Measurements from ENCODE around the gene DSP.

The DSP gene

DNA sequence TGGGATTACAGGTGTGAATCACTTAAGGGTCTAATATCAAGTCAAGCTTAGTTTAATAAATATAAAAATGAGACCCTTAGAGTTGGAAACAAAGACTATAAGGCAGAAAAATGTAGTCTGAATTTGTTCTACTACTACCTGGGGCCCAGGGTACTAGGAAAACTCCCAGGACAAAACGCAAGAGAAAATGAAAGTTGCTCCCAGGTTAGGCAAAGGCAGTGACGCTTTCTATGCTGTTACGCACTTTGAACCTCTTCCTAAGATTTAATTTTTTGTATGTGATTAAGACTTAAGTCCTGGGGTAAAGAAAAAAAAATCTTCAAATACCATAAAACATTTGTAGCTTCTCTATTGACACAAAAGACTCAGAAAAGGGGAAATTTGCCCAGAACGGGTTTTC lies 17.3 kb downstream of the DSP start:
- Mint-ChIP-seq H3K27ac (no peak overlapping the region), H3K9me3 (no peaks in the 10 kb centered on the region), H3K27me3 (ENCODE audit: low read depth) (peaks cover 3% of the 10 kb centered on the region), H3K36me3 (ENCODE audit: low read depth) (peaks cover 45% of the 10 kb centered on the region), H3K4me3 (no peak overlapping the region), H3K4me1 (peaks cover 5% of the 10 kb centered on the region)
- TF ChIP-seq, protein P1, sequence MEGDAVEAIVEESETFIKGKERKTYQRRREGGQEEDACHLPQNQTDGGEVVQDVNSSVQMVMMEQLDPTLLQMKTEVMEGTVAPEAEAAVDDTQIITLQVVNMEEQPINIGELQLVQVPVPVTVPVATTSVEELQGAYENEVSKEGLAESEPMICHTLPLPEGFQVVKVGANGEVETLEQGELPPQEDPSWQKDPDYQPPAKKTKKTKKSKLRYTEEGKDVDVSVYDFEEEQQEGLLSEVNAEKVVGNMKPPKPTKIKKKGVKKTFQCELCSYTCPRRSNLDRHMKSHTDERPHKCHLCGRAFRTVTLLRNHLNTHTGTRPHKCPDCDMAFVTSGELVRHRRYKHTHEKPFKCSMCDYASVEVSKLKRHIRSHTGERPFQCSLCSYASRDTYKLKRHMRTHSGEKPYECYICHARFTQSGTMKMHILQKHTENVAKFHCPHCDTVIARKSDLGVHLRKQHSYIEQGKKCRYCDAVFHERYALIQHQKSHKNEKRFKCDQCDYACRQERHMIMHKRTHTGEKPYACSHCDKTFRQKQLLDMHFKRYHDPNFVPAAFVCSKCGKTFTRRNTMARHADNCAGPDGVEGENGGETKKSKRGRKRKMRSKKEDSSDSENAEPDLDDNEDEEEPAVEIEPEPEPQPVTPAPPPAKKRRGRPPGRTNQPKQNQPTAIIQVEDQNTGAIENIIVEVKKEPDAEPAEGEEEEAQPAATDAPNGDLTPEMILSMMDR (IDR thresholded peaks at IDR 0.05; ENCODE audit: unreplicated experiment in 3 of 3), result no peak

DNA sequence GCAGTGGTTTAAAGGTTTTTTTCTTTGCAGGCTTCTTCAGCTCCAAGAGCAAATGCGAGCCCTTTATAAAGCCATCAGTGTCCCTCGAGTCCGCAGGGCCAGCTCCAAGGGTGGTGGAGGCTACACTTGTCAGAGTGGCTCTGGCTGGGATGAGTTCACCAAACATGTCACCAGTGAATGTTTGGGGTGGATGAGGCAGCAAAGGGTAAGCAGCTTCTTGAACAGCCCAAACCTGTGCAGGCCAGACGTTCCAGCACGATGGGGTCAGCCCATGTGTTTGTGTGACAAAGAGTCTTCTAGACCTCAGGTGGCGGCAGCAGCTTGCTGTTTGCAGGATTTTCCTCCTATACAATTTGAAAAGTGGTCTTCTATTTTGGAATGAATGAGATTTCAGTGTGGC lies 17.7 kb downstream of the DSP start:
- no peaks in the 10 kb centered on the region for H3K9me3 Mint-ChIP-seq
- H3K36me3 Mint-ChIP-seq (ENCODE audit: low read depth), result peaks cover 45% of the 10 kb centered on the region
- H3K27ac Mint-ChIP-seq, result no peak overlapping the region
- peaks cover 3% of the 10 kb centered on the region for H3K27me3 Mint-ChIP-seq (ENCODE audit: low read depth)
- peaks cover 5% of the 10 kb centered on the region for H3K4me1 Mint-ChIP-seq
- TF ChIP-seq, protein P1 (IDR thresholded peaks at IDR 0.05; ENCODE audit: unreplicated experiment in 3 of 3), result no peak
- no peak overlapping the region for H3K4me3 Mint-ChIP-seq

DNA sequence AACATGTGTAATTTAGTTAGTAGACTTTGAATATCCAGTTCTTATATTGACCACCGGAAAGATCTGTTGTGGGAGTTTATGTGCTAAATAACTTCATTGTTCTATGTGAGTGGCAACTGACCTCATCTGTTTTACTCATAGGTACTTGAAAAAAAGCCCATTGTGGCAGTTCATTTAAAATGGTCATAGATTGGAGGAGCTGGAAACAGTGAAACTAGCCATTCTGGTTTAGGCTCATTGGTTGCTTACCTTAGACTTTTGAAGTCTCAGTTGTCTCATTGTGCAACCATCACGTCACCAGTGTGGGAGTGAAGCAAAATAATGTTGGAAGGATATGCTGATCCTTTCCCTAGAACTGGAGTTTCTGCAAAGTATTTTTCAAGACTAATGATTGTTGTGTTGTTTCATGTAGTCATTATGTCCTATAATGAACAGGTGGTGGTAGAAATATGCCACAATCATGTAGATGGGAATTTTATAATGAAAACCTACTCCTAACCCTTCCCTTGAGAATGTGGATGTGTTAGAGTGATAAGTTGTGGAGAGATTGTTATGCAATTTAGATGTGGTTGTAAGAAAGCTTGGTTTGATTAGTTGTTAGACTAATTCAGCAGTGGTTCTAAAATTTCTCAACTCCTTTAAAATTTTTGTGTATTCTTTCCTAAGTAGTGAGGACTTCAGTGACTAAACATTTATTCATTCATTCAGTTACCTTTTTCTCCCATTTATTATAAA lies 18.3 kb downstream of the DSP start:
- Mint-ChIP-seq H3K4me1 (peaks cover 5% of the 10 kb centered on the region), H3K9me3 (no peaks in the 10 kb centered on the region), H3K27ac (no peak overlapping the region), H3K4me3 (no peak overlapping the region), H3K36me3 (ENCODE audit: low read depth) (peaks cover 47% of the 10 kb centered on the region), H3K27me3 (ENCODE audit: low read depth) (peaks cover 3% of the 10 kb centered on the region)
- TF ChIP-seq, protein P1 (IDR thresholded peaks at IDR 0.05; ENCODE audit: unreplicated experiment in 3 of 3), result no peak

DNA sequence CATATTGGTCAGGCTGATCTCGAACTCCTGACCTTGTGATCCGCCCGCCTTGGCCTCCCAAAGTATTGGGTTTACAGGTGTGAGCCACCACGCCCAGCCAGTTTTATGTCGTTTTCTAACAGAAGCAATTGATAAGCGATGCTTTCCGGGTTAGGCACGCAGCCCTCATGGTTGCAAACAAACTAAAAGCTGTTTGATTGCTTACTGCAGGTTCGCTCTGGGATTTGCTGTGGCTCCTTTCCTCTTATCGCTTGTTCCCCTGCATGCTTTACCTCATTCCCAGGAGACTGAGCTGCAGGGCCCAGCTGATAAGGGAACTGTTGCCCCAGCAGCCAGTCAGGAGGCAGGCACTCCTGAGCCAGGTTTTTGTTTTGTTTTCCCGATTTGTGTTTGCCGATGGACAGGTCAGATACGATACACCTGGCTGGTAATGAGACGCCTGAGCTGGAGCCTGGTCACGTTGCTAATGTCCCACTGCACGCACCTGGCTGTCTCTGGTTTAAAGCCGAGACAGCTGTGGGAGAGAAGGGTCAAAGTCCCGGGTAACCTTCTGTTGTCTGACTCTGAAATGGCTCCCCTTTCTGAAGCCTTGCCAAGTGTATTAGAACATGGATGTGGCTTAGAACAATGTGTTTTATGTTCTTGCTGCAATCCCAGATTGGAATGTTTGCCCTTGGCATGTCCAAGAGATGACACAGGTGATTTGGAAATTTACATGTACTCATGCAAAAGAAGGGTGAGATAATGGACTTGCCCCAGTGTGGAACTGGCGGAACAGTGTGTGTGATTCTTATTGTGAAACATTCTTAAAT lies 19.9 kb downstream of the DSP start:
- H3K4me1 Mint-ChIP-seq, result peaks cover 5% of the 10 kb centered on the region
- H3K4me3 Mint-ChIP-seq, result no peak overlapping the region
- H3K27ac Mint-ChIP-seq, result peak overlapping the region; percentile 48 to 69 (median 53)
- H3K9me3 Mint-ChIP-seq, result no peaks in the 10 kb centered on the region
- TF ChIP-seq, protein P1 (IDR thresholded peaks at IDR 0.05; ENCODE audit: unreplicated experiment in 3 of 3), result no peak
- peaks cover 61% of the 10 kb centered on the region for H3K36me3 Mint-ChIP-seq (ENCODE audit: low read depth)
- peaks cover 3% of the 10 kb centered on the region for H3K27me3 Mint-ChIP-seq (ENCODE audit: low read depth)

DNA sequence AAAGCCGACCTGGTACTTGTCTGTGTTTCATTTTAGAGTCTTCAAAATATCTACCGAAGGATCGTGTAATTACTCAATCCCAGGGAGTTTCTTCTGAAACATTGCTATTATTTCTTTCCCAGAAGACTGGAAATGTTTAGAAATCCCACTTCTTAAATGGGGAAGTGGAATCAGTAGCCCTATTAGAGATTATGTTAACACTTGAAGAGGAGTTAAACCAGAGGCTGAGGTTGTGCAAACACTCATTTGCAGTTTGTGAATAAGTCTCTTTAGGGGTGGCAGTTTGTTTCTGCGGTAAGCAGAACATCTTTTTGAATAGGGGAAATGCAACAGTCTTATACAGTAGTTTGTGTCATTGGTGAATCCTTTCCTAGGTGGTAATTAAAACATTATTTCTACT lies 21.3 kb downstream of the DSP start:
- peaks cover 8% of the 10 kb centered on the region for H3K4me1 Mint-ChIP-seq

More for the DNA sequence above, 21.3 kb downstream of the DSP start:
- Mint-ChIP-seq H3K27ac (no peak overlapping the region), H3K9me3 (no peaks in the 10 kb centered on the region), H3K27me3 (ENCODE audit: low read depth) (peaks cover 6% of the 10 kb centered on the region), H3K36me3 (ENCODE audit: low read depth) (peaks cover 65% of the 10 kb centered on the region), H3K4me3 (no peak overlapping the region)
- TF ChIP-seq, protein P1 (IDR thresholded peaks at IDR 0.05; ENCODE audit: unreplicated experiment in 3 of 3), result no peak
